Activated naive CD4-positive, alpha-beta T cell treated with Interleukin-2 at 50 U/mL for 16 hours (primary cell): ENCODE data around the gene HSD17B12.
"Not testable (repeated sequence)": the region's sequence is repeated elsewhere in the genome, so short reads cannot be mapped to it uniquely, and the experiment has no call there.

ENCODE experiments used
- DNase-seq: peaks from one replicate; pipeline ENCODE4 v3.0.0-alpha.2; 2020

The HSD17B12 gene

DNA sequence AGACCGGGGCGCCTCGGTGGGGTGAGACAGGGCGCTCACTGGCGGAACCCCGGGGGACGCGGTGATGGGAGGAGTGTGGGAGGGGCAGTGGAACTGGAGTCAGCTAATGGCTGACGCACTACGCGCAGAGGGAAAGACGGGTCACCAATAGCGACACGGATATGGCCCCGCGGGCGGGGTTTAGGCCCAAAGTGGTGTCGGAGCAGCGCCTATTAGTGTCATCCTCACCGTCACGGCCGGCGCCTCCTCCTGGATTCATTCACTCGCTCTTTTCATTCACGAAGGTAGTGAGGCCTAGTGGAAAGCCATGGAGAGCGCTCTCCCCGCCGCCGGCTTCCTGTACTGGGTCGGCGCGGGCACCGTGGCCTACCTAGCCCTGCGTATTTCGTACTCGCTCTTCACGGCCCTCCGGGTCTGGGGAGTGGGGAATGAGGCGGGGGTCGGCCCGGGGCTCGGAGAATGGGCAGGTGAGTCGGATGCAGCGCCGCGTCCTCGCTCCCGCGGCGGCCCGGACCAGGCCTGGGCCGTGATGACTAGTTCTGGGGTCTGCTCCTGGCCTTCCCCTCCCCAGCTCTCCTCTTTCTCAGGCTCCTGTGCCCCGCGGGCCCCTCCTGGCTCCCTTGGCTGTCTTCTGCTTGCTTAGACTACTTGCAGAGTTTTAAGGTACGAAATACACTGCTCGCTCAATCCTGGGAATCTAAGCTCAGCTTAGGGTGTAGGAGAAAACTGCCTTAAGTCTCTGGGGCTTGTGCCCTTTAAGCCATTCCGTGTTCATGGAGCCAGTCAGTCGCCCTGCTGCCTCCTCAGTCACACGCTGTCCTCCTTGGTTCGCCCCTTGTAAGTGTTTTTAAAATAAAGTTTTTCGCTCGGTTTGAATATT is at the start of gene HSD17B12:
HSD17B12 (plus strand) TSS at position 218 of the 880 bp plus-strand sequence; CDS start at position 308, 90 bp downstream.
- peak; percentile 99 for DNase-seq

DNA sequence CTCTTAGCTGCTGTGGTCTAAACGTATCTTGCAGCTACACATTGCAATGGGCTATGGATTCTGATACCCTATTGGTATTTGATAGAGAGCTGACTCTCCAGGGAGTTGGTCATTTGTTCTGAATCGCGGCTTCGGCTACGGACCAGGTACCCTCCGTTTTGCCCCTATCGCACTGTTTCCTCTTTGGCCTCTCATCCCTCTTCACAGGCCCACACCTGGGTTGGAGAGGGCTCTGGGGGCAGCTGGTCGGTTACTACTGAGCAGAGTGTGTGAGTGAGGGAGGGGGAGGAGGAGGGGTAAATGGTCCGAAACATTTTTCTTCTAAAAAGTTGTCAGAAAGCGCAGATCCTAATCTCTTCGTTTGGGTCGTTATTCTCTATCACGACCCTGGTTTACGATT is 48.8 kb upstream of the HSD17B12 start:
- no peak for DNase-seq

DNA sequence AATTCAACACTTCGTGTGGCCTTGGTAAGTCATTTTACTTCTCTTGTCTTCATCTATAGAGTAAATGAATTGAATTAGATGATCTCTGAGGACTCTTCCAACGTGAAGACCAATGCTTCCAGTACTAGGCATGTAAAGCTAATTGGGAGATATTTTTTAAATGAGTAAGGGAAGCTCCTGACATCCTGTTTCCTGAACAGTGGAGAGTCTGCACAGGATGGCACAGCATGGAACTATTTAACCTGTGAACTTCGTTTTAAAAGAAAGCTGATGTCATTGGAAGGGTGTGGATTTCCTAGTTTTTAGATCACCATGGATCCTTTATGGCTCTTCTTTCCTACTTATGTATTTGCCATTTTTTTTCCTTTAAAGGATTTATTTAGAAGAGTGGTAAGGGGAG is 48.4 kb upstream of the HSD17B12 start:
- no peak for DNase-seq

DNA sequence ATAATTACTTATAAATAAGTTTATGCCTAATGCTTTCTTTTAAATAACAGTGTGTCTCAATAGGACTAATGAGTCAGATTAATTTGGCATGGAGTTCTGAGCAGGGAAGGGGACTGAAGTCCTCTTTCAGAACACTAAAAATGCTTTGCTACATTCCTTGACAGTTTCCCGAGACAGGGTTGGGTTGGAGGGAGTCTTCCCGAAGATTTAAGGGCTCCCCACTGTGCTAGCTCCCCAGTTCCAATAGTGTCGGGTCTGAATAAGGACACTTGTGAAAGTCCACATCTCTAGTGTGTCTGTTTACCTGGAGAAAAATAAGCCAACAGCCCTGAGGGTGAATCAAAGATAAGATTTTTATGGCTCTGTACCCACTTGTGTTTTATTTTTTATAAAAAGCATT is 41.8 kb upstream of the HSD17B12 start:
- no peak for DNase-seq

DNA sequence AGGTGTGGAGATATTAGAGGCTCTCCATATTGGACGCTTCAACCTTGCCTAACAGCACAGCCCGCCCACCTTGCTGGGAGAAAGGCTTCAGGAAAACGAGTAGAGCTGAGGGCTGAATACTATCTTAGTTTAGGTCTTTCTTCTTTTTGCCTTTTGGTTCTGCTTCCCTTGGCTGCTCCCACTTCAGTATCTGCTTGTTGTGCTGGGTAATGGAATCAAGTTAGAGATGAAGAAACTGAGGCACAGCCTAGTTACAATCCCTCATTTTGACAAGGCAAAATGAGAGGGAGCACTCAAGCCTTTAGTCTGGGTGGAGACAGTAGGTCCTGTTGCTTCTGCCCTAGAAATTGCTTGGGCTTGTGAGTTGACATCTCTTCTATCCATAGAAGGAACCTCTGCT is 41.3 kb upstream of the HSD17B12 start:
- no peak for DNase-seq

DNA sequence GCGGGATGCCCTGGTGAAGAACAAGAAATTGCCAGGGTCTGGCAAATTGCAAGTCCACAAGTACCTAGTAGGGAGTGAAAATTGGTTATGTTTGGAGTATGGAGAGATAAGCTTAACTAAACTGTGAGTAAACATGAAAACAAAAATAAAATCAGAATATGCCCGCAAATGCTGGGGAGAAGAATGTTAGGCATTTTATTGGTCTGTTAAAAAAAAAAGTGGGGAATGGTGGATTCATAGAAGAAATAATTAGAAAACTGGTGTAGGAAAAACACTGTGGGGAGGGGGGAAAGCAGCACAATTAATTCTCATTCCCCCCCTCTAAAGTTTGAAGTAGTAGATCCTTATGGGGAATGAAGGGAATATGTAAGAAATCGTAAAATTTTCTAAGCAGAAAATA is 40.6 kb upstream of the HSD17B12 start:
- DNase-seq, result no peak

DNA sequence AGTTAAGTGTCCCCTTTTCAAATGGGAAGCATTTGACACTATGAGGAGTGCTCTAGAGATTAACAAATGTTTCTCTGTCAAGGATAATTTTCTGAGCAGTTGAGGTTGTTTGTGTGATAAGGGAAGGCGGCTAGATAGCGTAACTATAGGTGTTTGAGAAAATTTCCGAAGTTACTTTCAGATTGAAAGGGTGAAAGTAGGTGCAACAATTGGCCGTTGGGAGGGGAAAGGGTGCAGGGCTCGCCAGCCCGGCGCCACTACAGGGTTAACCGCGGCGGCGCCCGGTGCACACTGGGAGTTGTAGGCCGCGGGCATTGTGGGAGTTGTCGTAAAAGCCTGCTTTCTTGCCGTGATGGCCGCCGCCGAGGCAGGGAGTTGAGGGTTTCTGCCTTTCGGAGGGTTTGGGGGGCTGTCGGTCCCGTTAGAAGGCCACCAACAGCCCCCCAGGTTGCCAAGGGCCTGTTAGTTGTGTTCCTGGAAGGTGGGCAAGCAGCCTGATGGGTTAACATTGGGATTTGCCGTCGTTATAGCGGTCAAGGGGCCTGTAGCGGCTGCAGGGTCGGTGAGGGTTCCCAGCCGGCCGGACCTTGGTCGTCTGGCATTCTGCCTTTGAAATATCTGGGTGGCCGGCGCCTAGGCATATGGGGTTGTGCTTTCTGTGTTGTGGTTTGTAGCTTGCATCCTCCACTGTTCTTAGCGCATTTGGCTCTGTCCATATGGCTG is 36.5 kb upstream of the HSD17B12 start:
- DNase-seq, result peak; percentile 87

DNA sequence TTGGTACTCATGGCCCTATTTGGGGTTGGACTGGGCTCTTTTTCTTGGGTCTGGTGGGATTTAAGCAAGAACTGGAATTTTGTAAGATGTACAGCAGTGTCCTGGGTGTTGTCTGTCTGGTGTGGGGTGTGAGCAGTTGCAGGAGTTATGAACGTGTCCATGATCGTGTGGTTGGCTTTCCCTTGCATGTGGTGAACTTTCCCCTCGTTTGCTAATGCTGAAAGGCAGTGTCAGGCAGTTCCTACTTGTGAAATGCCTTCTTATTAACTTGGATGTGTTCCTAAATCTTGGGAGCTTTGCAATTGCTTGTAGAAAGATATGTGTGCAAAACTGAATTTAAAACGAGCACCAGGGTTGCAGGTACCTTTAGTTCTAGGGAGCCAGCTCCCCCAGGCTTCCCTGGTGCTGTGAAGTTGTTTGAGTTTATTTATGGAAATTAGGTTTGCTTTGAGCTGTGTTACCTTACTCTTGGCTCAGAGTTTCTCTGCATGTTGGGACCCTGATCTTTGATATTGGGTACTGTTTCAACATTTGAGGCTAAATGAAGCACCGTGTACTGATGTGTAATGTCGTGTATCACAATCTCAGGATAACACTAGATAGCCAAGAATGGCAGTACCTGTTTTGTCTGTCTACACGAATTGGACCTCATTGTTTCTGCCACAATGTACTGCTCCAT is 35.8 kb upstream of the HSD17B12 start:
- DNase-seq, result no peak

DNA sequence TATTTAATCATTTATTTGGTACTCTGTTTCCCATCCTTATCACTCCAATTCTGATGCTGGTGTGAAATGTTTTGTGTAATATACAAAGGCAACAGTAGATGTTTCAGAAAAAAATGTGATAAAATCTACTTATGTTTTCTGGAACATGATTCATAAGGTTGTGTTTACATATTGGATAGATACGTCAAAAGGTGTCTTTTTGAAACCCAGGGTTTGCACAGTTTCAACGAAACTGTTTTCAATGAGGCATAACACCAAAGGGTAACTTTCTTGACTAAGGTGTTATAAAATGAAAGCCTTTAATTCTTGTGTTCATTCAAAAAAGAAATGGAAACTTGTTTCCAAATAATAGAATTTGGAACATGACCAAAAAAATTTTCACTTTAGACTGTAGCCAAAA is 33.8 kb upstream of the HSD17B12 start:
- DNase-seq, result no peak

DNA sequence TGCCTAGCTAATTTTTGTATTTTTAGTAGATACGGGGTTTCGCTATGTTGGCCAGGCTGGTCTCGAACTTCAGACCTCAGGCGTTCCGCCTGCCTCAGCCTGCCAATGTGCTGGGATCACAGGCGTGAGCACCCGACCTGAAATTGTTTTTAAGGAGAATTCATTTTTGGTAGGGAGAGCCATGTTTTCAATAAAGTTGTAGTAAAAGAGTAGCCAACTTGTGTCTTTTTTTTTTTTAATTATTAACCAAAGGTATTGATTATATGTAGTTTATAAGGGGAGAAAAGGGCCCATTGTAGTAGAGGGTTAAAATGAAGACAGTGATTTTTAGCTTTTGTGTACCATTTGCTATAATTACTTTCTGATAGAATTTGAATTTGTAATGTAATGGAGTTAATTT is 31.6 kb upstream of the HSD17B12 start:
- DNase-seq, result no peak

DNA sequence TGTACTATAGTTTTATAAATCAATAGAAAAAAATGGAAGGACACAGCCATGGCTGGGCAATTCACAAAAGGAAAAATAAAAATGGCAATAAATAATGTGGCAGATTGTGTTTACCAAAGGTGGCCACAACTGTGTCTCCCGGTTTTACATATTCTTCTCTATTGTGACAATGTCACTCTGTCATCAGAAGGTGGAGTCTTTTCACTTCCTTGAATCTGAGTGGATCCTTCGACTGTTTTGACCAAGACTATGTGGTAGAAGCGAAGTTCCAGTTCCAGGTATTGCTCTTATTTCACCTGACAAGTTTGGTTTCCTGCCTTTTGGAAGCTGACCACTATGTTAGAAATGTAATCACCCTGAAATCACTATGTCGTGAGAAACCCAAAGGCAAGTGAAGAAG is 31.0 kb upstream of the HSD17B12 start:
- DNase-seq, result no peak

DNA sequence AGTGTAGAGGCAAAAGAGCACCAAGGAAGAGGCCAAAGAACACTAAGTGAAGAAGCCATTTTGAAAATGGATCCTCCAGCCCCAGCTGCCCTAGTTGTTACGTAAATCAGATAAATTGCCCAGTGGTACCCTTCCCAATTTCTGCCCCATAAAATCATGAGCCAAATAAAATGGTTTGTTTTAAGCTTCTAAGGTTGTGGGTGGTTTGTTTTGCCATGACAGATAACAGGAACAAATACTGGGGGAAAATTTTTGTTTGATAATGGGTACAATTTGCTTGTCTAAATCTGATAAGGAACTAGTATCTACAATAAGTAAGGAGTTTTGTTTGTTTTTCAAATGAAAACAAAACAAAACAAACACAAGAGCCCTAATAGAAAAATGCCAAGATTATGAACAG is 30.6 kb upstream of the HSD17B12 start:
- DNase-seq, result no peak

DNA sequence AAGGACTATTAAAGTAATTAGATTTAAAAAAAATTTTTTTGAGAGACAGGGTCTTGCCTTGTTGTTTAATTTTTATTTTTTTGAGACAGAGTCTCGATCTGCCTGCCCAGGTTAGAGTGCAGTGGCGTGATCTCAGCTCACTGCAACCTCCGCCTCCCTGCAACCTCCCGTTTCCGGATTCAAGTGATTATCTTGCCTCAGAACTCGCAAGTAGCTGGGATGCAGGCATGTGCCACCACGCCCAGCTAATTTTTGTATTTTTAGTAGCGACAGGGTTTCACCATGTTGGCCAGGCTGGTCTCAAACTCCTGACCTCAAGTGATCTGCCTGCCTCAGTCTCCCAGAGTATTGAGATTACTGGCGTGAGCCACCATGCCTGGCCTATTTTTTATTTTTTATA is 17.5 kb upstream of the HSD17B12 start:
- not testable (repeated sequence) for DNase-seq

DNA sequence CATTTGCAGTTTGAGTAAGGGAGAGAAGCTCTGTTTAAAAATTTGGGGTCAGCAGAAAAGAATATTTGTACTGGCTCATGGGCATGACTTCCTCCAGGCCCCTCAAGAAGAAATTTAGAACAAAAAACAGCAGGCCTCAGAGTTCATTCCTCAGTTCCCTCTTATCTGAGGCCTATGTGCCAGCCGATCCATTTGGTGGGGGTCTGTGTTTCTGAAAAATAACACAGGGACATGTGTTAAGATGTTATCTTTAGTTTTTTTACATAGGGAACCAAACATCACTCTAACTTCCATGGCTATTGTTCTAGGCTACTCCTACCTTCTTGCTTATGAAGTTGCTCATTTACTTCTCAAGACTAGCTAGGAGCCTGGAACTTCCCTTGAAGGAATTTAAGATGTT is 16.2 kb upstream of the HSD17B12 start:
- no peak for DNase-seq

DNA sequence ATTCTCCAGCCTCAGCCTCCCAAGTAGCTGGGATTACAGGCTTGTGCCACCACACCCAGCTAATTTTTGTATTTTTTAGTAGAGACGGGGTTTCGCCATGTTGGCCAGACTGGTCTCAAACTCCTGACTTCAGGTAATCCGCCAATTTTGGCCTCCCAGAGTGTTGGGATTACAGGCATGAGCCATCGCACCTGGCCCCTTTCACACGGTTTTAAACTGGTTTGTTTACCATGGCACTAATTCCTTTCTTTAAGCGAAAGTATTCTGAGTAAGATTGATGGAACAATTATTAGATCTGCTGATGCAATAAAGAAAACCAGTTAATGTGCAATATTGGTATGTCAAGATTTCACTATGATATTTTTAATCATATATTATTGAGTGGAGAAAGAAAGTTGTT is 9.3 kb upstream of the HSD17B12 start:
- DNase-seq, result not testable (repeated sequence)

DNA sequence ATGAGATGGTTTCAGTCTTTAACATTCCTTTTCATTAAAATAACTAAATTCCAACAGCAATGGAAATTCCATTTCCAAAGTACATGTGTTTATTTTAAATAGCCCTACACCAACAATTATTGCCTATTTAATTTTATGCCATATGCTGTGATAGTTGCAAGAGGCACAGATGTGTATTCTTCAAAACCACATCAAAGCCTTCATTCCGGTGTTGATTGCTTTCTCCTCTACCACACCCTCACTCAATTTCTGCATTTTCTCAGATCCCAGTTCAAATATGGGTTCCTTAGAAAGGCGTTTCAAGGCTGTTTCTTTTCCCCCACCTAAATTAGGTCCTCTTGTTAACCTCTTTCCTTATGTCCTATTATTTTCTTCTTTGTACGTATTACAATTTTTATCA is 6.0 kb upstream of the HSD17B12 start:
- no peak for DNase-seq

DNA sequence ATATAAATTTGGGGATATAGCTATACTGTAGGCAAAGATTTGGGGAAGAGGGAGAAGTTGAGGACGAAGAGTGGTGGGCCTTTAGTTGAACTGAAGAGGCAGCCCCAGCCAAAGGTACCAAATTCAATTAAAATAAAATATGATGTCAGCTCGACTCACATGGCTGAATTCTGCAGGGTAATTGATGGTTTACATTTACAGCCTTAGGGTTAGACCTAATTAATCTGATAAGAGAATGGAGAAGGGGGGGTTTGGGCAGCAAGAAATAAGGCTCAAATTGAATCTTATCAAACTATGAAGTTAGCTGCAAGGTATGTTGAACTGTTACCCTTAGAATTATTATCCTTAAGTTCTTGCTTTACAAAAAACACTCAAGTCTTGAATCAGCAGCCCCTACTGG is 3.6 kb upstream of the HSD17B12 start:
- DNase-seq, result no peak

DNA sequence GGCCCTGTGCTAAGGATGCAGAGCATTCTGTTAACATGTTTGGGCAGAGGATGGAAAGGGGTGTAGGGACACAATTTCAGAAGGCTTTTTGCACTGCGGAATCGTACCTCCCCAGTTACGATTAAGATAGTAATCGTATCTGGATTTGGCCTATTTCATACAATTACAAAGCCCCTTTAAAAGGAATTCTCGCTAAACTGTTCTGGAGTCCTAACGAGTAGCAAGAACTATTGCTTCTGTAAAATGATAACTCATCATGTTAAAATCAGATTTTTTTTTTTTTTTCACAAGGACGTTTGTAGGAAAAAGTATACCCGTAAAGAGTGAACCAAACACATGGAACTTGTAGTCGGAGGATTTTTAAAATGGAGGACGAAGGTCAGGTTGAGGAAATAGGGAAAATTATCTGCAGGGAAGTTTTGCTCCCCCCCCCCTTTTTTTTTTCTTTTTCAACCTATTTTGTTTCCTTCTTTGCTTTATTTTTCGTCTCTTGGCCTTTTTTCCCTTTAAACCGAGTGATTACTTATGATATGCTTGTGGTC is 934 bp downstream of the HSD17B12 start:
- DNase-seq, result no peak

DNA sequence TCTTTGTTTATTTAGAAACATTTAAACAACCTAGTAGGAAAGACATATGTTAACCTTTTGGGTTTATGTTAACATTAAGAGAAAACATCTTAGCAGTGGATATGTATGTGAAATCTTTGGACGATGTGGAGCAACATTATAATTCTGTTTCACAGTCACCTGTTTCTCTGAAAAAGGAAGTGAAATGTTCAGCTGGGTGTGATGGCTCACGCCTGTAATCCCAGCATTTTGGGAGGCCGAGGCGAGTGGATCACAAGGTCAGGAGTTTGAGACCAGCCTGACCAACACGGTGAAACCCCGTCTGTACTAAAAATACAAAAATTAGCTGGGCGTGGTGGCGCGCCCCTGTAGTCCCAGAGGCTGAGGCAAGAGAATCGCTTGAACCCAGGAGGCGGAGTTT is 1.5 kb downstream of the HSD17B12 start:
- not testable (repeated sequence) for DNase-seq

DNA sequence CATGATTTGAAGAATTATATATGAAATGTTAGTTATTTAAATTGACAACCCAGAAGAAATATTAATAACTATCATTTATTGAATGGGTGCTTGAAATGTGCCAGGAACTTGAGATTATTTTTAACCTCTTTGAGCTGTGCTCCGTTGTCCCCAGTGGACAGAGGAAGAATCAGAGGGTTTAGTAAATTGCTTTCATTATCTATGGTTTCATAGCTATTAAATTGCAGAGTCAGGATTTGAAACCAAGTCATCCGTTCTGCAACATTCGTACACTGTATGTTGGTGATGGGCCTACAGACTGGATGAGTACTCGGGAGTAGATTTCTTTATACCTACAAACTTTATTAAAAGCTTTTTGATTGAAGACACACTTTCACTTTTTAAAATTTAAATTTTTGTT is 4.9 kb downstream of the HSD17B12 start:
- DNase-seq, result no peak

DNA sequence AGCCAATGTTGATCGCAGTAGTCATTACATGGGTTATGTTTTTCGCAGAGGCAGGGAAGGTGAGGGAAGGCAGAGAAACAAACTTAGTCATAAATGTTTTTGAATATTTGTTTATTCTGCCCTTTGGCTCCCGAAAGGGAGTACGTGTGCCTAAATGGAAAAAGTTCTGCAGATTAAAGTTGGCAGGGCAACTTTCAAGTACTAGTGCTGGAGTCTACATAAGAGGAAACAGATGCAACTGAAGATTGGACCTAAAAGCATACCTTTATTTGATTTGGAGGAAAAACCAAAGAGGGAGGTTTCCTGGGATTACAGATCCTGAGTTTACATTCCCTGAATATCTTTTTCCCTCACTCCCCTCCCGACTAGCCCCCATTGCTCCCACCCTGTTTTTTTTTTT is 5.7 kb downstream of the HSD17B12 start:
- DNase-seq, result no peak

DNA sequence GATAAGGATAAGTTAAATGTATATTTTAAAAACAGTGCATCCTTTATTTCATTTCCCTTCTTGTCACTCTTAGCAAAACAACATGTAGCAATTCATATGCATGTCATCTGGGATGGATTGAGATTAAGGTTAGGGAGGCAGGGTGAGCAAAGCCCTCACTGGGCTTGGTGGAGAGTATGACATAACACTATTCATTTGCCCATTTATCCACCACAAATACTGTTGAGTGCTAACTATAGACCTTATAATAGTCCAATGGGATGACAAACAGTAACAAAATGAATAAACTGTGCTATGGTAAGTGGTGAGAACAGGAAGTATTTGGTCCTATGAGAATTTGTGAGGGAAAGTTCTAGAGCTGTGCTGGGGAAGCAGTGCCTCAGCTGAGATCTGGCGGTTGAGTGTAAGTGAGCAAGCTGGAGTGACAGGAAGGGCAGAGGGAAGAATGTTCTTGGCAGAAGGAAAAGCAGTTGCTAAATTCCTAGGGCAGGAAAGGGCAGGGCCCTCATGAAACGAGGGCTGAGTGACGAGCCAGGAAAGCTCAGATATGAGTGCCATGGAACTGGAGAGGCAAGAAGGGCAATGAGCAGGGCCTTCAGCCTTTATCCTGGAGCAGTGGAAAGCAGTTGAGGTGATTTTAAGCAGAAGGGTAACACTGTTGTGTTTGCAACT is 6.7 kb downstream of the HSD17B12 start:
- DNase-seq, result no peak

DNA sequence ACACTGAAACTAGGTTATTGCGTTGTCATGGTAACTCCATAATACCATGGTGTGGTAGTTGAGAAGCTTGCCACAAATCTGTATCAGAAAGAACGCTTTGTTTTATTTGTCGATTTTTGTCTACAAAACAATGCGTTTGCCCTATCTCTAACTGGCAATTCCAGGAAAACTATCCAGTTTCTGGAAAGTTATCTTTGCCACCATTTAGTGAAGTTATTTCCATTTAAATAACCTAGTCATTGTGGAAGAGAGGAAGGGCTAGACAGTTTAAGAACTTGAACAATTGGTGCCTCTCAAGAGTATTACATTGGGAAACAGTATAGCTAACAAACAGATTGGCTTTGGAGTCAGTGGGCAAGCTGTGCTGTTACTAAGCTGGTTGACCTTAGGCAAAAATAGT is 7.9 kb downstream of the HSD17B12 start:
- DNase-seq, result no peak
